H9 (cell line): Measurements from ENCODE around the gene HIPK1. TPM values are rescaled to one million over a fixed set of nuclear protein-coding genes. Genes with fewer than 3 reads are reported as not detected.

Experiments
- DNase-seq: peaks from one replicate; pipeline ENCODE4 v3.0.0-alpha.2; 2017
- H2AFZ ChIP-seq: one replicate; pipeline ENCODE4 v1.6.1; 2013; ENCODE audit warnings: mild to moderate bottlenecking, low read length, control low read depth, moderate library complexity
- H2AK5ac ChIP-seq: 2 replicates; pipeline ENCODE4 v1.6.1; 2013; ENCODE audit warnings: low read length, control low read depth, mixed read lengths; ENCODE audit not compliant: insufficient read length
- H2BK120ac ChIP-seq: one replicate; pipeline ENCODE4 v1.6.1; 2013; ENCODE audit warnings: low read depth, mild to moderate bottlenecking, low read length, control low read depth, inconsistent platforms; ENCODE audit not compliant: poor library complexity, severe bottlenecking
- H2BK12ac ChIP-seq: 2 replicates; pipeline ENCODE4 v1.6.1; 2013; ENCODE audit warnings: low read length, control low read depth, mixed read lengths, low read depth; ENCODE audit not compliant: insufficient read length
- H2BK15ac ChIP-seq: 2 replicates; pipeline ENCODE4 v1.6.1; 2013; ENCODE audit warnings: low read depth, low read length, control low read depth
- H2BK20ac ChIP-seq: one replicate; pipeline ENCODE4 v1.6.1; 2013; ENCODE audit warnings: low read depth, mild to moderate bottlenecking, low read length, control low read depth, inconsistent platforms; ENCODE audit not compliant: poor library complexity, severe bottlenecking
- H2BK5ac ChIP-seq: 2 replicates; pipeline ENCODE4 v1.6.1; 2013; ENCODE audit warnings: low read length, control low read depth, mixed read lengths; ENCODE audit not compliant: insufficient read length
- H3K14ac ChIP-seq: 2 replicates; pipeline ENCODE4 v1.6.1; 2013; ENCODE audit warnings: low read length, control low read depth; ENCODE audit not compliant: insufficient read depth
- H3K18ac ChIP-seq: 2 replicates; pipeline ENCODE4 v1.6.1; 2013; ENCODE audit warnings: low read depth, mild to moderate bottlenecking, mixed read lengths, low read length, control low read depth; ENCODE audit not compliant: insufficient read length
- H3K23ac ChIP-seq: 2 replicates; pipeline ENCODE4 v1.6.1; 2013; ENCODE audit warnings: low read length, control low read depth, mixed read lengths, low read depth; ENCODE audit not compliant: insufficient read length
- H3K23me2 ChIP-seq: 2 replicates; pipeline ENCODE4 v1.6.1; 2013; ENCODE audit warnings: low read depth, mild to moderate bottlenecking, mixed read lengths, low read length, control low read depth; ENCODE audit not compliant: insufficient read length, poor library complexity, severe bottlenecking
- H3K27ac ChIP-seq: 2 replicates; pipeline ENCODE4 v1.5.1; 2013; ENCODE audit warnings: low read length, control low read depth, mixed read lengths, low read depth; ENCODE audit not compliant: insufficient read length
- H3K27me3 ChIP-seq: 2 replicates; pipeline ENCODE4 v1.6.1; 2013; ENCODE audit warnings: low read length, control low read depth, inconsistent platforms; ENCODE audit not compliant: insufficient read depth
- H3K4ac ChIP-seq: 2 replicates; pipeline ENCODE4 v1.6.1; 2013; ENCODE audit warnings: low read depth, mild to moderate bottlenecking, control low read depth, inconsistent platforms, low read length, moderate library complexity
- H3K4me1 ChIP-seq: 2 replicates; pipeline ENCODE4 v1.6.1; 2013; ENCODE audit warnings: low read length, control low read depth, inconsistent platforms; ENCODE audit not compliant: insufficient read depth
- H3K4me2 ChIP-seq: 2 replicates; pipeline ENCODE4 v1.6.1; 2013; ENCODE audit warnings: low read length, control low read depth, mixed read lengths; ENCODE audit not compliant: insufficient read length, insufficient read depth
- H3K56ac ChIP-seq: 2 replicates; pipeline ENCODE4 v1.6.1; 2013; ENCODE audit warnings: low read depth, mild to moderate bottlenecking, mixed read lengths, low read length, control low read depth; ENCODE audit not compliant: insufficient read length
- H3K79me1 ChIP-seq: 2 replicates; pipeline ENCODE4 v1.6.1; 2013; ENCODE audit warnings: low read depth, mild to moderate bottlenecking, moderate library complexity, low read length, control low read depth, inconsistent platforms; ENCODE audit not compliant: insufficient read depth, poor library complexity, severe bottlenecking
- H3K79me2 ChIP-seq: 2 replicates; pipeline ENCODE4 v1.6.1; 2013; ENCODE audit warnings: low read length, control low read depth, inconsistent platforms; ENCODE audit not compliant: insufficient read depth
- H3K9ac ChIP-seq: 2 replicates; pipeline ENCODE4 v1.6.1; 2013; ENCODE audit warnings: low read length, control low read depth, mixed read lengths; ENCODE audit not compliant: insufficient read length; ENCODE audit errors: extremely low read depth
- H3K9me3 ChIP-seq: one replicate; pipeline ENCODE4 v1.6.1; 2013; ENCODE audit warnings: low read depth, low read length, inconsistent platforms; ENCODE audit not compliant: control insufficient read depth
- H3T11ph ChIP-seq: one replicate; pipeline ENCODE4 v1.6.1; 2013; ENCODE audit warnings: mild to moderate bottlenecking, low read length, control low read depth, inconsistent platforms
- H4K20me1 ChIP-seq: one replicate; pipeline ENCODE4 v1.6.1; 2013; ENCODE audit not compliant: control insufficient read depth, insufficient read length, insufficient read depth
- H4K5ac ChIP-seq: 2 replicates; pipeline ENCODE4 v1.6.1; 2013; ENCODE audit warnings: low read depth, mild to moderate bottlenecking, mixed read lengths, low read length, control low read depth; ENCODE audit not compliant: insufficient read length
- H4K8ac ChIP-seq: replicated peaks from 2 replicates; pipeline ENCODE4 v1.6.1; 2013; ENCODE audit warnings: low read length, control low read depth, mixed read lengths, low read depth; ENCODE audit not compliant: insufficient read length
- H4K91ac ChIP-seq: 2 replicates; pipeline ENCODE4 v1.6.1; 2013; ENCODE audit warnings: low read depth, mild to moderate bottlenecking, moderate library complexity, mixed read lengths, low read length, control low read depth; ENCODE audit not compliant: insufficient read length
- H3K27ac Mint-ChIP-seq, 3 experiments: 2 replicates in 2 of 3; 3 replicates in 1 of 3; pipeline ENCODE4 v1.8.0; 2020 to 2021; ENCODE audit warnings: mixed read lengths in 3 of 3, mild to moderate bottlenecking in 1 of 3, moderate library complexity in 1 of 3
- H3K27me3 Mint-ChIP-seq: 2 replicates; pipeline ENCODE4 v1.8.0; 2021; ENCODE audit warnings: low read depth, mild to moderate bottlenecking, moderate library complexity, mixed read lengths
- H3K36me3 Mint-ChIP-seq, 3 experiments: 2 replicates in 2 of 3; 3 replicates in 1 of 3; pipeline ENCODE4 v1.8.0; 2020 to 2021; ENCODE audit warnings: low read depth in 3 of 3, mixed read lengths in 3 of 3; ENCODE audit not compliant: insufficient read depth in 1 of 3
- H3K4me1 Mint-ChIP-seq, 2 experiments: 2 replicates each; pipeline ENCODE4 v1.8.0; 2020; ENCODE audit warnings: mixed read lengths in 2 of 2
- H3K4me3 Mint-ChIP-seq, 2 experiments: 2 replicates in 1 of 2; 3 replicates in 1 of 2; pipeline ENCODE4 v1.8.0; 2020 to 2021; ENCODE audit warnings: mild to moderate bottlenecking in 2 of 2, mixed read lengths in 2 of 2, moderate library complexity in 1 of 2
- H3K9me3 Mint-ChIP-seq, 2 experiments: 2 replicates in 1 of 2; 3 replicates in 1 of 2; pipeline ENCODE4 v1.8.0; 2020; ENCODE audit warnings: mild to moderate bottlenecking in 2 of 2, mixed read lengths in 2 of 2, moderate library complexity in 1 of 2
- WGBS: extraction: QIAGEN DNeasy Blood & Tissue Kit; methylation state at CpG from one replicate; pipeline ENCODE4 v1.1.7; 2013; ENCODE audit warnings: missing lambda C conversion rate, low lambda C conversion rate, mixed read lengths; ENCODE audit not compliant: insufficient read length; ENCODE audit errors: extremely low coverage; 5-methylcytosine and 5-hydroxymethylcytosine counted together
- total RNA-seq: library from RNA; stranded (reverse); gene quantifications from 2 replicates; pipeline ENCODE4 v1.2.1, GENCODE V29; 2021
- TF ChIP-seq, protein P1 (sequence below): fragments of 200-600 bp; sonication (generic); conservative IDR thresholded peaks from 3 replicates; pipeline ENCODE4 v1.8.0; 2021; ENCODE audit warnings: antibody characterized with exemption, mild to moderate bottlenecking

The HIPK1 gene
- total RNA-seq, 1 experiment from 2014 or later, result 65.7 TPM

DNA sequence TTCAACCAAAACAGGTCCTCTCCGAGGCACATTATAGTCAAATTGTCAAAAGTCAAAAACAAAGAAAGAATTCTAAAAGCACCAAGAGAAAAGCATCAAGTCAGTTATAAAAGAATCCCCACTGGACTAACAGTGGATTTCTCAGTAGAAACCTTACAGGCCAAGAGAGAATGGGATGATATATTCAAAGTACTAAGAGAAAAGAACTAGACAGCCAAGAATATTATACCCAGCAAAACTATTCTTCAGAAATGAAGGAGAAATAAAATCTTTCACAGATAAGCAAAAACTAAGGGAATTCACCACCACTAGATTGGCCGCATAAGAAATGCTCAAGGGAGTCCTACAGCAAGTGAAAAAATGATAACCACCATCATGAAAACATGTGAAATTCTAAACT is 66.3 kb downstream of the HIPK1 start:
- Histone ChIP-seq H3K56ac (no peak overlapping the region), H3K23me2 (no peaks in the 10 kb centered on the region), H4K5ac (no peak overlapping the region), H3K23ac (no peak overlapping the region), H4K8ac (no peak overlapping the region), H2BK15ac (no peak overlapping the region), H2BK5ac (no peak overlapping the region), H3K4ac (no peak overlapping the region), H3K79me2 (no peaks in the 10 kb centered on the region), H2AK5ac (no peak overlapping the region), H3K9me3 (peaks cover 5% of the 10 kb centered on the region), H3K79me1 (no peaks in the 10 kb centered on the region), H3K4me1 (no peaks in the 10 kb centered on the region), H3K18ac (no peak overlapping the region), H2AFZ (no peak overlapping the region), H3K4me2 (no peak overlapping the region), H2BK20ac (no peak overlapping the region), H4K20me1 (no peaks in the 10 kb centered on the region), H3T11ph (no peak overlapping the region), H3K27ac (no peak overlapping the region), H2BK120ac (no peak overlapping the region), H3K27me3 (no peaks in the 10 kb centered on the region), H4K91ac (no peak overlapping the region), H3K9ac (no peak overlapping the region), H3K14ac (no peak overlapping the region), H2BK12ac (no peak overlapping the region)
- no peak overlapping the region for H3K27ac Mint-ChIP-seq
- H3K4me1 Mint-ChIP-seq, result peaks cover 25% of the 10 kb centered on the region in 2 experiments
- WGBS, result no CpG with 5 or more reads among the region's 2 CpGs
- H3K36me3 Mint-ChIP-seq, result peaks cover 15 to 29% (median 17%) of the 10 kb centered on the region in 3 experiments
- peaks cover 8% of the 10 kb centered on the region for H3K27me3 Mint-ChIP-seq
- TF ChIP-seq, protein P1, sequence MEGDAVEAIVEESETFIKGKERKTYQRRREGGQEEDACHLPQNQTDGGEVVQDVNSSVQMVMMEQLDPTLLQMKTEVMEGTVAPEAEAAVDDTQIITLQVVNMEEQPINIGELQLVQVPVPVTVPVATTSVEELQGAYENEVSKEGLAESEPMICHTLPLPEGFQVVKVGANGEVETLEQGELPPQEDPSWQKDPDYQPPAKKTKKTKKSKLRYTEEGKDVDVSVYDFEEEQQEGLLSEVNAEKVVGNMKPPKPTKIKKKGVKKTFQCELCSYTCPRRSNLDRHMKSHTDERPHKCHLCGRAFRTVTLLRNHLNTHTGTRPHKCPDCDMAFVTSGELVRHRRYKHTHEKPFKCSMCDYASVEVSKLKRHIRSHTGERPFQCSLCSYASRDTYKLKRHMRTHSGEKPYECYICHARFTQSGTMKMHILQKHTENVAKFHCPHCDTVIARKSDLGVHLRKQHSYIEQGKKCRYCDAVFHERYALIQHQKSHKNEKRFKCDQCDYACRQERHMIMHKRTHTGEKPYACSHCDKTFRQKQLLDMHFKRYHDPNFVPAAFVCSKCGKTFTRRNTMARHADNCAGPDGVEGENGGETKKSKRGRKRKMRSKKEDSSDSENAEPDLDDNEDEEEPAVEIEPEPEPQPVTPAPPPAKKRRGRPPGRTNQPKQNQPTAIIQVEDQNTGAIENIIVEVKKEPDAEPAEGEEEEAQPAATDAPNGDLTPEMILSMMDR, result no peak
- no peak overlapping the region for H3K4me3 Mint-ChIP-seq
- DNase-seq, result no peak
- H3K9me3 Mint-ChIP-seq, result peaks cover 23 to 28% of the 10 kb centered on the region in 2 experiments
